GM10266 (cell line): ENCODE data around the gene NFASC.

Experiments
- DNase-seq: peaks from one replicate; pipeline ENCODE4 v3.0.0; 2012; ENCODE audit errors: extremely low spot score
- CTCF ChIP-seq: IDR thresholded peaks from 2 replicates; pipeline ENCODE4 v1.5.1; 2012; ENCODE audit warnings: mild to moderate bottlenecking, low read depth; ENCODE audit not compliant: control insufficient read depth, insufficient read depth; ENCODE audit errors: missing control alignments

NFASC gene

GRCh38 chr1:204874274-204874673 is 3.6 kb downstream of the NFASC start:
- no peak for TF ChIP-seq CTCF
- DNase-seq = no peak

GRCh38 chr1:204875255-204875654 is 4.6 kb downstream of the NFASC start:
- no peak for DNase-seq
- no peak for TF ChIP-seq CTCF

GRCh38 chr1:204878621-204879234 is 8.1 kb downstream of the NFASC start:
- DNase-seq = no peak
- TF ChIP-seq CTCF = no peak

- no peak for TF ChIP-seq CTCF
- DNase-seq = no peak
Observed at GRCh38 chr1:204879351-204879750, 8.7 kb downstream of the NFASC start.

- no peak for DNase-seq
- no peak for TF ChIP-seq CTCF
Observed at GRCh38 chr1:204880906-204881305, 10.2 kb downstream of the NFASC start.

GRCh38 chr1:204882479-204882878 is 11.8 kb downstream of the NFASC start:
- no peak for DNase-seq
- TF ChIP-seq CTCF = no peak

- no peak for TF ChIP-seq CTCF
- DNase-seq = no peak
Observed at GRCh38 chr1:204883405-204883804, 12.7 kb downstream of the NFASC start.
